GM13976 (cell line): ENCODE results near the gene TMEM174.
"Not testable (repeated sequence)": the region's sequence is repeated elsewhere in the genome, so short reads cannot be mapped to it uniquely, and the experiment has no call there.

ENCODE experiments used
- DNase-seq: peaks from one replicate; pipeline ENCODE4 v3.0.0; 2012; ENCODE audit warnings: low spot score
- in situ Hi-C: fragments of 300-500 bp; cut with MboI; formaldehyde crosslinking; loops from one replicate; pipeline ENCODE4 v1.12.0; 2022; ENCODE audit warnings: low sequenced_read_pairs, mixed read lengths, inconsistent platforms; ENCODE audit not compliant: unreplicated experiment
- TF ChIP-seq, protein P1 (sequence below): IDR thresholded peaks from 2 replicates; pipeline ENCODE4 v1.5.1; 2012; ENCODE audit warnings: borderline replicate concordance, mild to moderate bottlenecking; ENCODE audit not compliant: insufficient read depth; ENCODE audit errors: extremely low read depth, missing control alignments, control extremely low read depth

TMEM174 gene

GRCh38 chr5:73214306-73214705 is 41.3 kb downstream of the TMEM174 start:
- TF ChIP-seq, protein P1, sequence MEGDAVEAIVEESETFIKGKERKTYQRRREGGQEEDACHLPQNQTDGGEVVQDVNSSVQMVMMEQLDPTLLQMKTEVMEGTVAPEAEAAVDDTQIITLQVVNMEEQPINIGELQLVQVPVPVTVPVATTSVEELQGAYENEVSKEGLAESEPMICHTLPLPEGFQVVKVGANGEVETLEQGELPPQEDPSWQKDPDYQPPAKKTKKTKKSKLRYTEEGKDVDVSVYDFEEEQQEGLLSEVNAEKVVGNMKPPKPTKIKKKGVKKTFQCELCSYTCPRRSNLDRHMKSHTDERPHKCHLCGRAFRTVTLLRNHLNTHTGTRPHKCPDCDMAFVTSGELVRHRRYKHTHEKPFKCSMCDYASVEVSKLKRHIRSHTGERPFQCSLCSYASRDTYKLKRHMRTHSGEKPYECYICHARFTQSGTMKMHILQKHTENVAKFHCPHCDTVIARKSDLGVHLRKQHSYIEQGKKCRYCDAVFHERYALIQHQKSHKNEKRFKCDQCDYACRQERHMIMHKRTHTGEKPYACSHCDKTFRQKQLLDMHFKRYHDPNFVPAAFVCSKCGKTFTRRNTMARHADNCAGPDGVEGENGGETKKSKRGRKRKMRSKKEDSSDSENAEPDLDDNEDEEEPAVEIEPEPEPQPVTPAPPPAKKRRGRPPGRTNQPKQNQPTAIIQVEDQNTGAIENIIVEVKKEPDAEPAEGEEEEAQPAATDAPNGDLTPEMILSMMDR, result no peak
- DNase-seq, result no peak
- in situ Hi-C loops, result no loop called here

GRCh38 chr5:73214996-73215395 is 42.0 kb downstream of the TMEM174 start:
- in situ Hi-C loops, result no loop called here
- no peak for DNase-seq
- TF ChIP-seq, protein P1, result no peak

DNA sequence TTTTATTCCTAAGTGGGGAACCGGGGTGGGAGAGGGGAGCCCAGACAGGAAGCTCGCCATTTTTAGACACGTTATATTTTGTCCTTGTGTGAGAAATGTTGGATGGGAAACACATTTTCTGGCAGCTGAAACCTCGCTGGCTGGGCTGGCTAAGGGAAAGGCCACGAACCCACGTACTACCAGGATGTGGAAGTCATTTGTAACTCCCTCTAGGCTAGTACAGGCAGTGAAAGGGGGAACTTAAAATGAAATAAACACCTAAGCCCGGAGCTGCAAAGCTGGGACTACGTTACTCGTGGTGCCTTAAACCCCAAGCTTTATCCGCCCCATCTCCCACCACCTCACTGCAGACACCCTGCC is 42.5 kb downstream of the TMEM174 start:
- TF ChIP-seq, protein P1, result no peak
- DNase-seq, result no peak
- in situ Hi-C loops, result no loop called here

DNA sequence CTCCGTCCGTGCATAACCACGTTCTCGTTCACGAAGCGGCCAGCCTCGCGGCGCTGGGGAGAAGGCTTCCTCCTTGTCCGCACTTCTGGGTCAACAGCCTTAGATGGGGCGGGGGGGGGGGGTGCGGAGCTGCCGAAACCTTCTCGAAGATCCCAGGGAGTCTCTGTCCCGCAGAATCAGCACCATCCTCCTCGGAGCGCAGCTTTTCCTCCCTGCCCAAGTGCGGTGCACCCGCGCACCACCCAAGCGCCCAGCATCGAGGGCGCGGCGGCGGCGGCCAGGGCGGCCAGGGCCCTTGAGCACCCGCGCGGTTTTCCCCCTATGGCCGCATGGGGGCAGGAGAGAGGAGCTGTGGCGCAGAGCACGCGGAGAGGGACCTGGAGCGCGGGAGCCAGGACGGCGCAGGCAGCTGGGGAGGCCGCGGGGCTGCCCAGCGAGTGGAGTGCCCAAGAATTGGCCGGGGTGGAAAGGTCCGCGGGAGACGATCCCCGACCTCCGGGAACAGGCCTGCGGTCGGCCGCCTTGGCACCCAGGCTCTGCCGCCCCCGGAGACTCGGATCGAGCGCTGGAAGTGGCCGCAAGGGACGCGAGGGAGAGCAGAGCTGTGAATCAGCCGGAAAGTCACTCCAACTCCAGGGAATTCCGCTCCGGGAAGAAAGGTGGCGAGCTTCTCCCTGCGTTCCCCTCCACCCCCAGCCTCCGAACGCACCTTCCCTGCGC is 43.1 kb downstream of the TMEM174 start:
- in situ Hi-C loops, result no loop called here
- TF ChIP-seq, protein P1, result peak; percentile 67
- peak; percentile 88 for DNase-seq

- in situ Hi-C loops, result no loop called here
- DNase-seq, result no peak
- TF ChIP-seq, protein P1, result no peak
Observed at GRCh38 chr5:73218552-73219171, 45.7 kb downstream of the TMEM174 start.

- in situ Hi-C loops, result not testable (repeated sequence)
Observed at GRCh38 chr5:73219336-73219735, 46.3 kb downstream of the TMEM174 start.

DNA sequence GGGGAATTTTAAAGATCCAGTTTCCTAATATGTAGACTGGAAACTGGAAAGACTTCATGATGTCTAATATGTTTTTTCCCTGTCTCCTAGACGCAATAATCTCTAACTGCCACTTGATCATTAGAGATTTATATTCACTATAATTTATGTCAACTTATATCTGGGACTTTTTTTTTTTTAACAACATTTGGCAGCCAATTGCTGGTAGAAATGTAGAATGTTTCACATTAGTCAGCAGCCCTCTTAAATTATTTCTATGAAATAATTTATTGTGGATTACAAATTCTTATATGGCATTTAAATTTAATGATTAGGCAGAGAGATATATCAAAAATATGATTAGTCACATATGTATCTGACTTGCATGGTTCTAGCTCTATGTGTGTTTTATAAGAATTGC is 48.2 kb downstream of the TMEM174 start:
- TF ChIP-seq, protein P1, result no peak
- no peak for DNase-seq
- in situ Hi-C loops, result loop anchor here (10.0 kb wide), 1 partner anchor 74 kb away; no protein-coding TSS in a partner anchor

More at GRCh38 chr5:73219336-73219735, 46.3 kb downstream of the TMEM174 start:
- not testable (repeated sequence) for DNase-seq
